HEK293T (cell line): ENCODE results near the gene OLIG1.

Source experiments
- CTCF ChIA-PET: fragments of 350-600 bp; formaldehyde crosslinking; extraction: SDS; loops from one replicate; lab custom pipeline; 2021; ENCODE audit warnings: antibody characterized with exemption, inconsistent platforms; lab: Yijun Ruan, JAX
- POLR2A ChIA-PET: fragments of 350-600 bp; formaldehyde crosslinking; extraction: SDS; loops from one replicate; lab custom pipeline; 2020; ENCODE audit warnings: antibody characterized with exemption, inconsistent platforms; lab: Yijun Ruan, JAX
- DNase-seq: peaks from one replicate; pipeline ENCODE4 v3.0.0; 2012; ENCODE audit warnings: mixed read lengths; ENCODE audit errors: extremely low spot score
- ARNT ChIP-seq: fragments of 450-650 bp; IDR thresholded peaks from 2 replicates; pipeline ENCODE4 v1.6.1; 2017; ENCODE audit warnings: mild to moderate bottlenecking
- BHLHE40 ChIP-seq: fragments of 450-650 bp; IDR thresholded peaks from 2 replicates; pipeline ENCODE4 v1.6.1; 2016; ENCODE audit warnings: mild to moderate bottlenecking, moderate library complexity, borderline replicate concordance
- CTBP1 ChIP-seq: fragments of 450-650 bp; IDR thresholded peaks from 2 replicates; pipeline ENCODE4 v1.6.1; 2016; ENCODE audit warnings: borderline replicate concordance
- ELF4 ChIP-seq: fragments of 450-650 bp; IDR thresholded peaks from 2 replicates; pipeline ENCODE4 v1.6.1; 2017; ENCODE audit warnings: antibody characterized with exemption
- FOXA1 ChIP-seq: fragments of 450-650 bp; IDR thresholded peaks from 2 replicates; pipeline ENCODE4 v1.6.1; 2016; ENCODE audit warnings: mild to moderate bottlenecking
- FOXK2 ChIP-seq: fragments of 450-650 bp; IDR thresholded peaks from 2 replicates; pipeline ENCODE4 v1.6.1; 2016; ENCODE audit warnings: mild to moderate bottlenecking
- FOXM1 ChIP-seq: fragments of 450-650 bp; IDR thresholded peaks from 2 replicates; pipeline ENCODE4 v1.6.1; 2017; ENCODE audit warnings: mild to moderate bottlenecking, borderline replicate concordance
- HDGF ChIP-seq: fragments of 450-650 bp; IDR thresholded peaks from 2 replicates; pipeline ENCODE4 v1.6.1; 2017; ENCODE audit warnings: antibody characterized with exemption, borderline replicate concordance
- L3MBTL2 ChIP-seq: fragments of 450-650 bp; conservative IDR thresholded peaks from 2 replicates; pipeline ENCODE4 v1.6.1; 2016; ENCODE audit warnings: mild to moderate bottlenecking
- LEF1 ChIP-seq: fragments of 450-650 bp; IDR thresholded peaks from 2 replicates; pipeline ENCODE4 v1.6.1; 2017; ENCODE audit warnings: mild to moderate bottlenecking, borderline replicate concordance
- NFRKB ChIP-seq: fragments of 450-650 bp; IDR thresholded peaks from 2 replicates; pipeline ENCODE4 v1.6.1; 2016; ENCODE audit warnings: mild to moderate bottlenecking, moderate library complexity
- SP1 ChIP-seq: fragments of 450-650 bp; IDR thresholded peaks from 2 replicates; pipeline ENCODE4 v1.6.1; 2017
- SUZ12 ChIP-seq: fragments of 450-650 bp; IDR thresholded peaks from 2 replicates; pipeline ENCODE4 v1.6.1; 2016; ENCODE audit warnings: mild to moderate bottlenecking
- TARDBP ChIP-seq: fragments of 450-650 bp; IDR thresholded peaks from 2 replicates; pipeline ENCODE4 v1.6.1; 2016
- ZNF384 ChIP-seq: fragments of 450-650 bp; IDR thresholded peaks from 2 replicates; pipeline ENCODE4 v1.6.1; 2016
- TF ChIP-seq, protein P1 (sequence below): fragments of 450-650 bp; IDR thresholded peaks from 2 replicates; pipeline ENCODE4 v1.6.1; 2016

OLIG1 gene

GRCh38 chr21:33113131-33113530, 43.2 kb downstream of the OLIG1 start:
- TF ChIP-seq FOXA1: no peak
- no peak for TF ChIP-seq TARDBP
- no peak for TF ChIP-seq HDGF
- no peak for TF ChIP-seq ARNT
- no peak for TF ChIP-seq SUZ12
- TF ChIP-seq, protein P1, sequence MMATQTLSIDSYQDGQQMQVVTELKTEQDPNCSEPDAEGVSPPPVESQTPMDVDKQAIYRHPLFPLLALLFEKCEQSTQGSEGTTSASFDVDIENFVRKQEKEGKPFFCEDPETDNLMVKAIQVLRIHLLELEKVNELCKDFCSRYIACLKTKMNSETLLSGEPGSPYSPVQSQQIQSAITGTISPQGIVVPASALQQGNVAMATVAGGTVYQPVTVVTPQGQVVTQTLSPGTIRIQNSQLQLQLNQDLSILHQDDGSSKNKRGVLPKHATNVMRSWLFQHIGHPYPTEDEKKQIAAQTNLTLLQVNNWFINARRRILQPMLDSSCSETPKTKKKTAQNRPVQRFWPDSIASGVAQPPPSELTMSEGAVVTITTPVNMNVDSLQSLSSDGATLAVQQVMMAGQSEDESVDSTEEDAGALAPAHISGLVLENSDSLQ: no peak
- no peak for TF ChIP-seq SP1
- no peak for TF ChIP-seq FOXM1
- no peak for TF ChIP-seq ZNF384
- TF ChIP-seq NFRKB: no peak
- TF ChIP-seq BHLHE40: no peak
- TF ChIP-seq CTBP1: no peak
- no peak for TF ChIP-seq L3MBTL2
- TF ChIP-seq LEF1: no peak
- TF ChIP-seq ELF4: no peak
- TF ChIP-seq FOXK2: no peak
- DNase-seq: no peak
- ChIA-PET POLR2A (interaction anchor here (1.9 kb wide), 1 partner anchor 87 kb away, joined by 5 read pairs; the partner anchor contains the start of gene OLIG2), CTCF (no interaction called here)

DNA sequence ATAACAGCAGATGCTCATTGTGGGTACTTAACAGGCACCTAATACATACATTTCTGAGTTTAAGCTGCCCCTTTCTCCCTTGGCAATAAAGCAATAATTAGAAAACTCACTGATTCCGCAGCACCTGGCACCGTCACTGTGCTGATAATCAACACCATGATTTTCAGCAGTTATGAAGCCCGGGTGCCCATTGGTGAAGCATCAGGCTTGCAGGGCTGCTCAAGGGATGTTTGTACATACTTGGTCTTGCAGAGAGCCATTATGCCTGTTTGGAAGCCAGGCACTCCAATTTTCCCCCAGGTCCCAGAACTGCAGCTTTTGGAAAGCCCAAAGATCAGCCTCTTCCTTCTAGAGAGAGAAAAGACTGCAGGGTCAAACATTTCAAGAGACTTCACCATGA, 44.3 kb downstream of the OLIG1 start:
- no peak for TF ChIP-seq L3MBTL2
- no peak for TF ChIP-seq FOXK2
- TF ChIP-seq ELF4: no peak
- TF ChIP-seq ARNT: no peak
- TF ChIP-seq LEF1: no peak
- TF ChIP-seq, protein P1: no peak
- no peak for TF ChIP-seq NFRKB
- no peak for TF ChIP-seq FOXM1
- TF ChIP-seq FOXA1: no peak
- no peak for TF ChIP-seq SUZ12
- TF ChIP-seq TARDBP: no peak
- TF ChIP-seq ZNF384: no peak
- no peak for TF ChIP-seq BHLHE40
- no peak for TF ChIP-seq CTBP1
- no peak for TF ChIP-seq SP1
- DNase-seq: no peak
- ChIA-PET POLR2A (no interaction called here), CTCF (no interaction called here)

- POLR2A ChIA-PET: no interaction called here
- DNase-seq: no peak
- CTCF ChIA-PET: interaction anchor here (0.9 to 1.0 kb wide), 2 partner anchors 176 to 250 kb away, joined by 3 read pairs; no protein-coding TSS in a partner anchor
These were observed 45.9 kb downstream of the OLIG1 start for GRCh38 chr21:33115631-33116510.

GRCh38 chr21:33116676-33117075, 46.7 kb downstream of the OLIG1 start:
- TF ChIP-seq ELF4: no peak
- no peak for TF ChIP-seq SUZ12
- no peak for TF ChIP-seq TARDBP
- TF ChIP-seq L3MBTL2: no peak
- POLR2A ChIA-PET: no interaction called here
- no peak for DNase-seq
- CTCF ChIA-PET: interaction anchor here (0.6 to 1.0 kb wide), 3 partner anchors 11 to 251 kb away, joined by 3 to 4 read pairs (median 3); no protein-coding TSS in a partner anchor

More at GRCh38 chr21:33115631-33116510, 45.9 kb downstream of the OLIG1 start:
- TF ChIP-seq ELF4 (no peak), BHLHE40 (no peak), SUZ12 (no peak), FOXK2 (no peak), L3MBTL2 (no peak), ARNT (no peak), SP1 (no peak), LEF1 (no peak), ZNF384 (no peak), HDGF (no peak), TARDBP (no peak), CTBP1 (no peak), FOXA1 (no peak), FOXM1 (no peak), NFRKB (no peak)
- TF ChIP-seq, protein P1: no peak

DNA sequence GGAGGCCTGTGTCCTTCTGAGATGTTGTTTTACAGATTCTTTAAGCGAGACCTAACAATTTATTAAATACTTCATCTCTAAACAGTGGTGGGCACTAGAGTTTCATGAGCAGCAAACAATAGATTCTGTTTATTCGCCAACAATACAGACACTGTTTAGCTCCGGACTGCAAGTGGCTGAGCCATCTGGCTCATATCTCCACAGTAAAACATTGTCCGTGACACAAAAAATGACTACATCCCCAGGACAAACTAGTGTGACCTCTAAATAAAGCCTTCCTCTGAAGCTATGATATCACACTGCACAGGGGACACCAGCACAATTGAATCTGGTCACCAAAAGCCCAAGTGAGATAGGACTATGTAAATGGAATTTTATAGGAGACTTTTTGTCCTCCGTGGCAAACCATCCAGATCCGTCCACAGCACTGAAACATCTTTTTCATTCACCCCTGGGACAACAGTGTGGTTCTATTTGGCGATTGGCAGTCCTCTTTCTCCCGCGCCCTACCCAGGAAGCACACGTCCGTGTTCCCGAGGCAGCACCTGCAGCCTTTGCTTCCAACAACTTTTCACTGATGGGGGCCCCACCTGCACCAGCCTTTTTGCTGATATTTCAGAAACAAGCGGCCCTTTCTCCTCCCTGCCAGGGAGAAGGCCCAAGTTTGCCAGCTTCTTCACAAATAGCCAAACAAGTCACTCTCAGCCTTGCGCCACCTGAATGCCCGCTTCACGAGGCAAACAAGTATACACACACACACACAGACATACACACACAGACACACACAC, 47.4 kb downstream of the OLIG1 start:
- TF ChIP-seq CTBP1: no peak
- TF ChIP-seq ELF4: no peak
- TF ChIP-seq L3MBTL2: no peak
- TF ChIP-seq SP1: no peak
- no peak for TF ChIP-seq SUZ12
- TF ChIP-seq NFRKB: no peak
- TF ChIP-seq HDGF: no peak
- no peak for TF ChIP-seq BHLHE40
- TF ChIP-seq ARNT: no peak
- no peak for TF ChIP-seq LEF1
- TF ChIP-seq TARDBP: no peak
- no peak for TF ChIP-seq FOXA1
- no peak for TF ChIP-seq ZNF384
- POLR2A ChIA-PET: no interaction called here
- CTCF ChIA-PET: interaction anchor here (0.6 kb wide), 1 partner anchor 10 kb away, joined by 4 read pairs; no protein-coding TSS in a partner anchor
- no peak for DNase-seq
